ENCODE results near the gene RARG.

Gene RARG

GRCh38 chr12:53223389-53224060 is 8.5 kb downstream of the RARG start:
- peak overlapping the region; percentile 98 for H3K27ac ChIP-seq
- TF ChIP-seq CTCF (IDR thresholded peaks at IDR 0.05) = no peak
- no peak for TF ChIP-seq ZFX (IDR thresholded peaks at IDR 0.05; ENCODE audit: borderline replicate concordance)

- H3K27ac ChIP-seq = peak overlapping the region; percentile 98
- TF ChIP-seq CTCF (IDR thresholded peaks at IDR 0.05) (no peak), ZFX (IDR thresholded peaks at IDR 0.05; ENCODE audit: borderline replicate concordance) (no peak)
Observed at GRCh38 chr12:53222806-53223261, 9.2 kb downstream of the RARG start.

- peak overlapping the region; percentile 98 for H3K27ac ChIP-seq
- TF ChIP-seq ZFX (IDR thresholded peaks at IDR 0.05; ENCODE audit: borderline replicate concordance) (no peak), CTCF (IDR thresholded peaks at IDR 0.05) (no peak)
Observed at GRCh38 chr12:53222170-53222721, 9.8 kb downstream of the RARG start.

- TF ChIP-seq ZFX (IDR thresholded peaks at IDR 0.05; ENCODE audit: borderline replicate concordance) (no peak), CTCF (IDR thresholded peaks at IDR 0.05) (peak; percentile 71)
Observed at GRCh38 chr12:53221203-53222080, 10.6 kb downstream of the RARG start.

GRCh38 chr12:53220694-53221202 is 11.3 kb downstream of the RARG start:
- TF ChIP-seq CTCF (IDR thresholded peaks at IDR 0.05) = no peak
- no peak for TF ChIP-seq ZFX (IDR thresholded peaks at IDR 0.05; ENCODE audit: borderline replicate concordance)
- peak overlapping the region; percentile 98 for H3K27ac ChIP-seq

More at GRCh38 chr12:53221203-53222080, 10.6 kb downstream of the RARG start:
- peak overlapping the region; percentile 98 for H3K27ac ChIP-seq

- H3K27ac ChIP-seq = peak overlapping the region; percentile 98
- no peak for TF ChIP-seq ZFX (IDR thresholded peaks at IDR 0.05; ENCODE audit: borderline replicate concordance)
- TF ChIP-seq CTCF (IDR thresholded peaks at IDR 0.05) = no peak
Observed at GRCh38 chr12:53219956-53220693, 11.9 kb downstream of the RARG start.

Data from 22Rv1 (cell line).